Endothelial cell of umbilical vein (primary cell): ENCODE results near the gene C1orf35. TPM values are rescaled to one million over a fixed set of nuclear protein-coding genes. Genes with fewer than 3 reads are reported as not detected.

Source experiments
- BruUV-seq: library from RNA; stranded (reverse); fragments of 400-500 nt; replicated peaks from 2 replicates; lab custom pipeline; 2021; lab: Mats Ljungman, UMichigan
- CTCF ChIA-PET: fragments of 300-600, 350-600 bp; sonication (Branson Sonifier 250); formaldehyde crosslinking; loops from one replicate; lab custom pipeline; 2021; ENCODE audit warnings: antibody characterized with exemption, inconsistent platforms; lab: Charles Lee
- POLR2A ChIA-PET: fragments of 300-600, 350-600 bp; sonication (Branson Sonifier 250); formaldehyde crosslinking; loops from one replicate; lab custom pipeline; 2021; ENCODE audit warnings: antibody characterized with exemption, inconsistent platforms; lab: Charles Lee
- DNase-seq: peaks from one replicate; pipeline ENCODE4 v3.0.0-alpha.2; 2011; ENCODE audit warnings: low read depth, low spot score
- FAIRE-seq: peaks from 2 replicates; lab custom pipeline; 2011; peaks lifted over from hg19 to GRCh38; lab: Jason Lieb, UNC
- H2AFZ ChIP-seq: 2 replicates; pipeline ENCODE4 v1.6.0; 2012; ENCODE audit warnings: low read depth, low read length, control low read depth, inconsistent platforms
- H3K27ac ChIP-seq: 2 replicates; pipeline ENCODE4 v1.5.1; 2011; ENCODE audit warnings: low read depth, mild to moderate bottlenecking, control low read depth, low read length, moderate library complexity; ENCODE audit not compliant: insufficient read depth
- H3K27me3 ChIP-seq, 2 experiments: 2 replicates each; pipeline versions ENCODE4 v1.6.0 to v1.6.1; 2011; ENCODE audit warnings: low read length in 2 of 2, mixed read lengths in 1 of 2; ENCODE audit not compliant: control insufficient read depth in 2 of 2, insufficient read depth in 2 of 2
- H3K36me3 ChIP-seq, 2 experiments: 2 replicates in 1 of 2; 3 replicates in 1 of 2; pipeline ENCODE4 v1.5.1; 2011; ENCODE audit warnings: low read length in 2 of 2, mild to moderate bottlenecking in 1 of 2, moderate library complexity in 1 of 2; ENCODE audit not compliant: control insufficient read depth in 2 of 2, insufficient read depth in 2 of 2; ENCODE audit errors: extremely low read depth in 1 of 2
- H3K4me1 ChIP-seq: 3 replicates; pipeline ENCODE4 v1.5.1; 2011; ENCODE audit warnings: mild to moderate bottlenecking, low read length; ENCODE audit not compliant: control insufficient read depth, insufficient read depth; ENCODE audit errors: extremely low read depth
- H3K4me2 ChIP-seq: 2 replicates; pipeline ENCODE4 v1.6.1; 2011; ENCODE audit warnings: low read length, control low read depth, mixed read lengths; ENCODE audit not compliant: insufficient read depth
- H3K4me3 ChIP-seq, 3 experiments: fragments of 200-600 bp in 1 of 3; sonication (generic), shearing (Covaris generic) in 1 of 3; replicated peaks in 1 of 3; 2 replicates each; pipeline ENCODE4 v1.5.1; 2011 to 2016; ENCODE audit warnings: control low read depth in 3 of 3, low read length in 3 of 3, mild to moderate bottlenecking in 2 of 3, inconsistent platforms in 1 of 3, low read depth in 1 of 3, moderate library complexity in 1 of 3; ENCODE audit not compliant: insufficient read depth in 1 of 3
- H3K79me2 ChIP-seq: 2 replicates; pipeline ENCODE4 v1.6.0; 2012; ENCODE audit warnings: low read length, inconsistent platforms; ENCODE audit not compliant: control insufficient read depth, insufficient read depth
- H3K9ac ChIP-seq: replicated peaks from 2 replicates; pipeline ENCODE3; 2011; ENCODE audit warnings: low read length, control low read depth; ENCODE audit not compliant: insufficient read depth; ENCODE audit errors: extremely low read depth
- H3K9me1 ChIP-seq: replicated peaks from 3 replicates; pipeline ENCODE4 v1.6.0; 2011; ENCODE audit warnings: mild to moderate bottlenecking, low read length; ENCODE audit not compliant: control insufficient read depth, insufficient read depth; ENCODE audit errors: extremely low read depth
- H3K9me3 ChIP-seq: replicated peaks from 2 replicates; pipeline ENCODE4 v1.5.1; 2012; ENCODE audit warnings: low read length, inconsistent platforms; ENCODE audit not compliant: control insufficient read depth, insufficient read depth
- H4K20me1 ChIP-seq: replicated peaks from 2 replicates; pipeline ENCODE3; 2011; ENCODE audit warnings: mild to moderate bottlenecking, low read length; ENCODE audit not compliant: control insufficient read depth, insufficient read depth; ENCODE audit errors: extremely low read depth
- EZH2 ChIP-seq: IDR thresholded peaks from 2 replicates; pipeline ENCODE4 v1.6.1; 2012; ENCODE audit warnings: borderline replicate concordance, low read depth, mild to moderate bottlenecking, moderate library complexity, low read length, inconsistent platforms; ENCODE audit not compliant: severe bottlenecking
- FOS ChIP-seq: IDR thresholded peaks from 2 replicates; pipeline ENCODE4 v1.6.1; 2011; ENCODE audit warnings: mild to moderate bottlenecking, low read length, moderate library complexity, borderline replicate concordance; ENCODE audit not compliant: insufficient read depth
- GATA2 ChIP-seq: IDR thresholded peaks from 2 replicates; pipeline ENCODE4 v1.7.0; 2011; ENCODE audit warnings: low read depth, mild to moderate bottlenecking, moderate library complexity, mixed read lengths, low read length; ENCODE audit not compliant: insufficient read length, insufficient read depth
- JUN ChIP-seq: IDR thresholded peaks from 2 replicates; pipeline ENCODE4 v1.6.1; 2011; ENCODE audit warnings: borderline replicate concordance, low read depth; ENCODE audit not compliant: insufficient read length, insufficient read depth
- POLR2A ChIP-seq: IDR thresholded peaks from 2 replicates; pipeline ENCODE4 v1.6.1; 2012; ENCODE audit warnings: low read depth, mild to moderate bottlenecking, control low read depth, low read length
- POLR2AphosphoS5 ChIP-seq: IDR thresholded peaks from 2 replicates; pipeline ENCODE4 v1.6.1; 2012; ENCODE audit warnings: low read depth, mild to moderate bottlenecking, control low read depth, low read length, moderate library complexity; ENCODE audit not compliant: insufficient read depth
- dilution Hi-C: fragments of 300-500 bp; cut with MboI; formaldehyde crosslinking; loops from one replicate; pipeline ENCODE4 v1.15.0; 2019; ENCODE audit warnings: low sequenced_read_pairs; ENCODE audit not compliant: extremely low pct_ligation_motif_present
- intact Hi-C: fragments of 100-400 bp; cut with micrococcal nuclease; formaldehyde crosslinking; loops from one replicate; pipeline ENCODE4 v1.10.0; 2022
- polyA plus RNA-seq, 4 experiments: library from polyadenylated mRNA; depleted of rRNA in 3 of 4; stranded (reverse) in 3 of 4; unstranded in 1 of 4; fragments of >200 nt; gene quantifications; 2 replicates each; pipeline versions ENCODE4 v1.2.1 to v1.2.3, GENCODE V29; 2011 to 2012; ENCODE audit warnings: missing spikeins in 1 of 4
- total RNA-seq: library from RNA; stranded (reverse); gene quantifications from 2 replicates; pipeline ENCODE4 v1.2.3, GENCODE V29; 2021
- TF ChIP-seq, protein P1 (sequence below): IDR thresholded peaks from 2 replicates; pipeline ENCODE4 v1.6.1; 2011; ENCODE audit not compliant: insufficient read depth, insufficient read length

Gene C1orf35
- total and polyA plus RNA-seq, 2 donors (not counting 3 experiments of a cell fraction or from before 2014, with no cell fraction given) = 19.9 to 21.7 TPM

DNA sequence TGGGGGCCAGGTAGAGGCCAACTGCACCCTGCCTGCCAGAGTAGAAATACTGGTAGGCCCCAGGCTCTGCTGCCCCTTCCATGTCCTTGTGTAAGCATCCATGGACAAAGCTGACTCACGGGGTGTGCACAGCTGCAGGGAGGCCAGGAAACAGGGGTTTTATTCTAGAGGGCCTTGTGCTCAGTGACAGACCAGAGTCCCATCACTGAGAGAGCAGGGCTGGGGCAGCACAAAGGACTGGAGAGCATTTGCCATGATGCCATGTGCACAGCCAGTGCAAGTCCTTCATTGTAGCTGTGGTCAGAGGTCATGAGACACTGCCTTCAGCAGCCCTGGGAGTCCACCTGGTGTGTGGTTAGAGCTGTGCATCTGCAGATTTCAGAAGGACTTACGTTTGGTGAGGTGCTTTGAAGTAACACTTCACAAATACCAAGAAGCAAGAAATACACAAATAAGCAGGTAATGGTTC is 12.5 kb downstream of the C1orf35 start:
- intact Hi-C loops = no loop called here
- H3K9ac ChIP-seq = no peak overlapping the region
- peak; percentile 35 for DNase-seq
- no TSS peak for BruUV-seq
- peak overlapping the region; percentile 1 for H3K4me2 ChIP-seq
- TF ChIP-seq EZH2 = no peak
- TF ChIP-seq FOS = no peak
- no peak for TF ChIP-seq POLR2A
- TF ChIP-seq POLR2AphosphoS5 = no peak
- no peak for TF ChIP-seq JUN
- TF ChIP-seq GATA2 = no peak
- TF ChIP-seq, protein P1, sequence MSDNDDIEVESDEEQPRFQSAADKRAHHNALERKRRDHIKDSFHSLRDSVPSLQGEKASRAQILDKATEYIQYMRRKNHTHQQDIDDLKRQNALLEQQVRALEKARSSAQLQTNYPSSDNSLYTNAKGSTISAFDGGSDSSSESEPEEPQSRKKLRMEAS = no peak
- H2AFZ ChIP-seq = no peak overlapping the region
- H3K79me2 ChIP-seq = peaks cover 100% of the 10 kb centered on the region
- no peaks in the 10 kb centered on the region for H3K27me3 ChIP-seq
- H4K20me1 ChIP-seq = peaks cover 15% of the 10 kb centered on the region
- peak; percentile 37 for FAIRE-seq
- no peaks in the 10 kb centered on the region for H3K9me1 ChIP-seq
- peak overlapping the region; percentile 6 for H3K27ac ChIP-seq
- H3K4me1 ChIP-seq = peaks cover 63% of the 10 kb centered on the region
- no peak overlapping the region for H3K4me3 ChIP-seq
- dilution Hi-C loops = no loop called here
- CTCF ChIA-PET = interaction anchor here (0.9 to 2.5 kb wide), 4 partner anchors 9 to 91 kb away, joined by 3 to 8 read pairs (median 4); no protein-coding TSS in a partner anchor
- peaks cover 4% of the 10 kb centered on the region for H3K9me3 ChIP-seq
- peaks cover 0 to 11% of the 10 kb centered on the region in 2 experiments for H3K36me3 ChIP-seq
- POLR2A ChIA-PET = no interaction called here
